A549 (cell line): ENCODE results near the gene R3HDM2. TPM values are rescaled to one million over a fixed set of nuclear protein-coding genes. Genes with fewer than 3 reads are reported as not detected.

Experiments
- ATAC-seq, 2 experiments: fragments of 200-7000 bp in 1 of 2; fragments of >200 bp in 1 of 2; cut with Nextera tagmentation in 1 of 2; cut with Tn5 transposase in 1 of 2; 3 replicates each; pipeline versions ENCODE4 v1.8.0 to v1.9.1; 2018 to 2020; ENCODE audit warnings: mild to moderate bottlenecking in 1 of 2, moderate library complexity in 1 of 2
- CTCF ChIA-PET: fragments of 300-600 bp; sonication (Branson Sonifier 250); formaldehyde crosslinking; extraction: SDS; loops from one replicate; lab custom pipeline; 2021; ENCODE audit warnings: antibody characterized with exemption, inconsistent platforms; lab: Yijun Ruan, JAX
- POLR2A ChIA-PET: fragments of 350-600 bp; formaldehyde crosslinking; extraction: SDS; loops from one replicate; lab custom pipeline; 2021; ENCODE audit warnings: antibody characterized with exemption, inconsistent platforms; lab: Yijun Ruan, JAX
- DNase-seq, 2 experiments: peaks; one replicate each; pipeline versions ENCODE4 v3.0.0 to v3.0.0-alpha.2; 2011 to 2016; ENCODE audit warnings: low read depth in 1 of 2, low spot score in 1 of 2
- FAIRE-seq: peaks from 2 replicates; lab custom pipeline; 2011; peaks lifted over from hg19 to GRCh38; lab: Jason Lieb, UNC
- H3K27ac ChIP-seq, 2 experiments: fragments of >200 bp; sonication (Bioruptor Twin); formaldehyde crosslinking; 3 replicates each; pipeline ENCODE4 v1.5.1; 2016 to 2017
- H3K4me1 ChIP-seq: fragments of >200 bp; sonication (Bioruptor Twin); formaldehyde crosslinking; 3 replicates; pipeline ENCODE4 v1.6.1; 2016
- H3K4me2 ChIP-seq: fragments of >200 bp; sonication (Bioruptor Twin); formaldehyde crosslinking; 3 replicates; pipeline ENCODE4 v1.6.1; 2016
- H3K4me3 ChIP-seq: fragments of >200 bp; sonication (Bioruptor Twin); formaldehyde crosslinking; 3 replicates; pipeline ENCODE4 v1.5.1; 2016
- H3K9me3 ChIP-seq: fragments of >200 bp; sonication (Bioruptor Twin); formaldehyde crosslinking; 3 replicates; pipeline ENCODE4 v1.6.1; 2016
- BHLHE40 ChIP-seq: IDR thresholded peaks from 2 replicates; pipeline ENCODE4 v1.6.1; 2012; ENCODE audit warnings: low read depth, low read length, inconsistent platforms
- CEBPB ChIP-seq, 2 experiments: fragments of >200 bp in 1 of 2; sonication (Bioruptor Twin) in 1 of 2; formaldehyde crosslinking in 1 of 2; IDR thresholded peaks; 2 replicates each; pipeline ENCODE4 v1.6.1; 2012 to 2016
- HDAC2 ChIP-seq: fragments of 200-600 bp; sonication (generic); IDR thresholded peaks from 2 replicates; pipeline ENCODE4 v1.6.1; 2016
- HOXA7 ChIP-seq: fragments of 250-450 bp; sonication (Bioruptor Pico); IDR thresholded peaks from 2 replicates; pipeline ENCODE4 v1.5.0; 2020; ENCODE audit warnings: mild to moderate bottlenecking, moderate library complexity
- JUNB ChIP-seq: fragments of >200 bp; sonication (Bioruptor Twin); formaldehyde crosslinking; IDR thresholded peaks from 2 replicates; pipeline ENCODE4 v1.6.1; 2016
- KDM1A ChIP-seq: fragments of 200-600 bp; sonication (generic); IDR thresholded peaks from 2 replicates; pipeline ENCODE4 v1.6.1; 2016; ENCODE audit warnings: low read depth, mild to moderate bottlenecking
- KDM5A ChIP-seq: fragments of 200-600 bp; sonication (generic); IDR thresholded peaks from 2 replicates; pipeline ENCODE4 v1.6.1; 2016; ENCODE audit warnings: antibody characterized with exemption, mild to moderate bottlenecking
- MYC ChIP-seq: IDR thresholded peaks from 2 replicates; pipeline ENCODE4 v1.6.1; 2012; ENCODE audit warnings: mild to moderate bottlenecking, inconsistent platforms, low read length, improper control_type of control experiment, borderline replicate concordance
- NFE2L2 ChIP-seq: fragments of 150-350 bp; conservative IDR thresholded peaks from 2 replicates; pipeline ENCODE4 v1.6.1; 2014; ENCODE audit warnings: low read length
- POLR2A ChIP-seq: IDR thresholded peaks from 2 replicates; pipeline ENCODE4 v1.6.1; 2012; ENCODE audit warnings: mild to moderate bottlenecking, low read length
- RARB ChIP-seq: fragments of 250-450 bp; sonication (Bioruptor Pico); IDR thresholded peaks from 2 replicates; pipeline ENCODE4 v1.8.0; 2021; ENCODE audit warnings: mild to moderate bottlenecking, moderate library complexity
- RFX5 ChIP-seq: fragments of 450-650 bp; IDR thresholded peaks from 2 replicates; pipeline ENCODE4 v1.7.1; 2014; ENCODE audit warnings: antibody characterized with exemption, mild to moderate bottlenecking, moderate library complexity
- RNF2 ChIP-seq: fragments of 200-600 bp; sonication (generic); IDR thresholded peaks from 2 replicates; pipeline ENCODE4 v1.6.1; 2016; ENCODE audit warnings: low read depth, mild to moderate bottlenecking, antibody characterized with exemption, moderate library complexity, borderline replicate concordance
- SREBF2 ChIP-seq: fragments of 450-650 bp; IDR thresholded peaks from 2 replicates; pipeline ENCODE4 v1.6.1; 2014; ENCODE audit warnings: mild to moderate bottlenecking, moderate library complexity
- ZFP36 ChIP-seq: fragments of 450-650 bp; IDR thresholded peaks from 2 replicates; pipeline ENCODE4 v1.6.1; 2014; ENCODE audit warnings: borderline replicate concordance; ENCODE audit not compliant: partially characterized antibody
- WGBS: methylation state at CpG from one replicate; pipeline ENCODE4 v1.1.6; 2017; ENCODE audit errors: missing lambda C conversion rate; 5-methylcytosine and 5-hydroxymethylcytosine counted together
- polyA plus RNA-seq, 4 experiments: library from polyadenylated mRNA; depleted of rRNA in 3 of 4; stranded (reverse); fragments of >200 nt; fragmentation: RNase III in 1 of 4; extraction: RNeasy Plus Mini Kit Qiagen cat#74134 plus additional on column Dnase treatment in 1 of 4; gene quantifications; 2 replicates in 3 of 4; 3 replicates in 1 of 4; pipeline ENCODE4 v1.2.3, GENCODE V29; 2011 to 2017
- TF ChIP-seq, protein P1 (sequence below): fragments of 250-450 bp; sonication (Bioruptor Pico); IDR thresholded peaks from 2 replicates; pipeline ENCODE4 v1.5.0; 2021; ENCODE audit warnings: mild to moderate bottlenecking, moderate library complexity, borderline replicate concordance
- TF ChIP-seq, protein P2 (sequence below): IDR thresholded peaks from 2 replicates; pipeline ENCODE4 v1.6.1; 2012
- TF ChIP-seq, protein P3 (sequence below): fragments of >200 bp; sonication (Bioruptor Twin); formaldehyde crosslinking; IDR thresholded peaks from 3 replicates; pipeline ENCODE4 v1.6.1; 2016
- TF ChIP-seq, protein P4 (sequence below): IDR thresholded peaks from 2 replicates; pipeline ENCODE4 v1.6.1; 2012; ENCODE audit warnings: low read depth, borderline replicate concordance
- TF ChIP-seq, protein P5 (sequence below): fragments of 200-600 bp; sonication (generic); IDR thresholded peaks from 2 replicates; pipeline ENCODE4 v1.6.1; 2016; ENCODE audit warnings: antibody characterized with exemption, mild to moderate bottlenecking, moderate library complexity

The R3HDM2 gene
- polyA plus RNA-seq, 2 of the 4 experiments (the other 2 are of a cell fraction) = 14.0 to 30.6 TPM

DNA sequence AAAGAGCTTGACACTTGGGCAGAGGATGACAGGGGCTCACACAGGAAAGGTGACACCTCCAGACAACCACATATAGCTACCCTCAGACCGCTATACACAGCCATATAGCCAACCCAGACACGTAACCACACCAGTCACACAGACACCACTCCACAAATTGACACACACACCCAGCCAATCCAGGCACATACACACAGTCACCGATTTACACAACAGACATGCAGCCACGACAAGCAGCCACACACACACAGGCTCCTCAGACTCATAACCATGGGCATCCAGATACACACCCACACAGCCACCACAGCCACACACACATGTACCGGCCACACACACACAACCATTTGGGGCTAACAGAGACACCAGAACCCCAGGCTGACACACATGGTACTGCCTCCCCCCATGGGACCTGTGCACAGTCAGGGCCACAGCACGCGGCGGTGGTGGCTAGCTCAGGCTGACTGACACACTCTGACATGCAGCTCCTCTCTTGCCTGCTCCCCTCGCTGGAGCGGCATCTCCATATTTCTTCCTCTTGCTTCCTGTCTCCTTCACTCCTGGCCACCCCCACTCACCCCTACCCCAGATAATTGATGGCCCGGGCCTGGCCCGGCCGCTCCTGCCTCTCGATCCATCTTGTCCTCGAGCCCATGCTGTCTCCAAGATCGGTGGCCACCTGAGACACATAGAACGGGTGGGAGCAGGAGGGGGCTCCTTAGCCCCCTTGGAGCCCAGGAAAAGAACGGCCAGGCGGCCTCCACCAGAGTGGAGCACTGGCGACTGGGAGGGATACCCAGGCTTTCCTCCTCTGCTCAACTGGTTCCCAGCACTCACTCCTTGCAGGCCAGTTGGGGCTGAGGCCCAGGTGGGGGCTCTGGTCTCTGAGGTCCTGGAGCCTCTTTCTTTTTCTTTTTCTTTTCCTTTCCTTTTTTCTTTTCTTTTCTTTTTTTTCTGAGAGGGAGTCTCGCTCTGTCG, 207.4 kb downstream of the R3HDM2 start:
- Histone ChIP-seq H3K27ac (no peak overlapping the region), H3K4me2 (no peak overlapping the region), H3K4me1 (no peaks in the 10 kb centered on the region), H3K9me3 (no peaks in the 10 kb centered on the region), H3K4me3 (no peak overlapping the region)
- DNase-seq = no peak
- ChIA-PET POLR2A (no interaction called here), CTCF (interaction anchor here (1.0 to 26.5 kb wide), 6 partner anchors 8 to 149 kb away, joined by 3 to 615 read pairs (median 4); partner anchors contain the start of gene NXPH4)
- TF ChIP-seq, protein P1, sequence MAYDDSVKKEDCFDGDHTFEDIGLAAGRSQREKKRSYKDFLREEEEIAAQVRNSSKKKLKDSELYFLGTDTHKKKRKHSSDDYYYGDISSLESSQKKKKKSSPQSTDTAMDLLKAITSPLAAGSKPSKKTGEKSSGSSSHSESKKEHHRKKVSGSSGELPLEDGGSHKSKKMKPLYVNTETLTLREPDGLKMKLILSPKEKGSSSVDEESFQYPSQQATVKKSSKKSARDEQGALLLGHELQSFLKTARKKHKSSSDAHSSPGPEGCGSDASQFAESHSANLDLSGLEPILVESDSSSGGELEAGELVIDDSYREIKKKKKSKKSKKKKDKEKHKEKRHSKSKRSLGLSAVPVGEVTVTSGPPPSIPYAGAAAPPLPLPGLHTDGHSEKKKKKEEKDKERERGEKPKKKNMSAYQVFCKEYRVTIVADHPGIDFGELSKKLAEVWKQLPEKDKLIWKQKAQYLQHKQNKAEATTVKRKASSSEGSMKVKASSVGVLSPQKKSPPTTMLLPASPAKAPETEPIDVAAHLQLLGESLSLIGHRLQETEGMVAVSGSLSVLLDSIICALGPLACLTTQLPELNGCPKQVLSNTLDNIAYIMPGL (CRISPR knock-in tag) = no peak
- TF ChIP-seq RARB (no peak), MYC (no peak), JUNB (no peak), RFX5 (no peak), KDM5A (no peak), CEBPB (IDR thresholded peaks at IDR 0.05) (no peak), KDM1A (no peak), NFE2L2 (no peak), HOXA7 (CRISPR knock-in tag) (no peak), BHLHE40 (no peak), ZFP36 (no peak), POLR2A (no peak), RNF2 (no peak), HDAC2 (no peak), SREBF2 (no peak)
- TF ChIP-seq, protein P2, sequence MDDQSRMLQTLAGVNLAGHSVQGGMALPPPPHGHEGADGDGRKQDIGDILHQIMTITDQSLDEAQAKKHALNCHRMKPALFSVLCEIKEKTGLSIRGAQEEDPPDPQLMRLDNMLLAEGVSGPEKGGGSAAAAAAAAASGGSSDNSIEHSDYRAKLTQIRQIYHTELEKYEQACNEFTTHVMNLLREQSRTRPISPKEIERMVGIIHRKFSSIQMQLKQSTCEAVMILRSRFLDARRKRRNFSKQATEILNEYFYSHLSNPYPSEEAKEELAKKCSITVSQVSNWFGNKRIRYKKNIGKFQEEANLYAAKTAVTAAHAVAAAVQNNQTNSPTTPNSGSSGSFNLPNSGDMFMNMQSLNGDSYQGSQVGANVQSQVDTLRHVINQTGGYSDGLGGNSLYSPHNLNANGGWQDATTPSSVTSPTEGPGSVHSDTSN = no peak
- TF ChIP-seq, protein P3, sequence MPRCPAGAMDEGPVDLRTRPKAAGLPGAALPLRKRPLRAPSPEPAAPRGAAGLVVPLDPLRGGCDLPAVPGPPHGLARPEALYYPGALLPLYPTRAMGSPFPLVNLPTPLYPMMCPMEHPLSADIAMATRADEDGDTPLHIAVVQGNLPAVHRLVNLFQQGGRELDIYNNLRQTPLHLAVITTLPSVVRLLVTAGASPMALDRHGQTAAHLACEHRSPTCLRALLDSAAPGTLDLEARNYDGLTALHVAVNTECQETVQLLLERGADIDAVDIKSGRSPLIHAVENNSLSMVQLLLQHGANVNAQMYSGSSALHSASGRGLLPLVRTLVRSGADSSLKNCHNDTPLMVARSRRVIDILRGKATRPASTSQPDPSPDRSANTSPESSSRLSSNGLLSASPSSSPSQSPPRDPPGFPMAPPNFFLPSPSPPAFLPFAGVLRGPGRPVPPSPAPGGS = no peak
- TF ChIP-seq, protein P4, sequence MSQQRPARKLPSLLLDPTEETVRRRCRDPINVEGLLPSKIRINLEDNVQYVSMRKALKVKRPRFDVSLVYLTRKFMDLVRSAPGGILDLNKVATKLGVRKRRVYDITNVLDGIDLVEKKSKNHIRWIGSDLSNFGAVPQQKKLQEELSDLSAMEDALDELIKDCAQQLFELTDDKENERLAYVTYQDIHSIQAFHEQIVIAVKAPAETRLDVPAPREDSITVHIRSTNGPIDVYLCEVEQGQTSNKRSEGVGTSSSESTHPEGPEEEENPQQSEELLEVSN = no peak
- TF ChIP-seq, protein P5, sequence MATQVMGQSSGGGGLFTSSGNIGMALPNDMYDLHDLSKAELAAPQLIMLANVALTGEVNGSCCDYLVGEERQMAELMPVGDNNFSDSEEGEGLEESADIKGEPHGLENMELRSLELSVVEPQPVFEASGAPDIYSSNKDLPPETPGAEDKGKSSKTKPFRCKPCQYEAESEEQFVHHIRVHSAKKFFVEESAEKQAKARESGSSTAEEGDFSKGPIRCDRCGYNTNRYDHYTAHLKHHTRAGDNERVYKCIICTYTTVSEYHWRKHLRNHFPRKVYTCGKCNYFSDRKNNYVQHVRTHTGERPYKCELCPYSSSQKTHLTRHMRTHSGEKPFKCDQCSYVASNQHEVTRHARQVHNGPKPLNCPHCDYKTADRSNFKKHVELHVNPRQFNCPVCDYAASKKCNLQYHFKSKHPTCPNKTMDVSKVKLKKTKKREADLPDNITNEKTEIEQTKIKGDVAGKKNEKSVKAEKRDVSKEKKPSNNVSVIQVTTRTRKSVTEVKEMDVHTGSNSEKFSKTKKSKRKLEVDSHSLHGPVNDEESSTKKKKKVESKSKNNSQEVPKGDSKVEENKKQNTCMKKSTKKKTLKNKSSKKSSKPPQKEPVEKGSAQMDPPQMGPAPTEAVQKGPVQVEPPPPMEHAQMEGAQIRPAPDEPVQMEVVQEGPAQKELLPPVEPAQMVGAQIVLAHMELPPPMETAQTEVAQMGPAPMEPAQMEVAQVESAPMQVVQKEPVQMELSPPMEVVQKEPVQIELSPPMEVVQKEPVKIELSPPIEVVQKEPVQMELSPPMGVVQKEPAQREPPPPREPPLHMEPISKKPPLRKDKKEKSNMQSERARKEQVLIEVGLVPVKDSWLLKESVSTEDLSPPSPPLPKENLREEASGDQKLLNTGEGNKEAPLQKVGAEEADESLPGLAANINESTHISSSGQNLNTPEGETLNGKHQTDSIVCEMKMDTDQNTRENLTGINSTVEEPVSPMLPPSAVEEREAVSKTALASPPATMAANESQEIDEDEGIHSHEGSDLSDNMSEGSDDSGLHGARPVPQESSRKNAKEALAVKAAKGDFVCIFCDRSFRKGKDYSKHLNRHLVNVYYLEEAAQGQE = no peak
- no peak; a peak in 1 of 6 replicates for ATAC-seq
- WGBS = 91% methylated on average over 20 of the region's 22 CpGs
- no peak for FAIRE-seq
